ENCODE data around the gene POLD1. TPM values are rescaled to one million over a fixed set of nuclear protein-coding genes. Genes with fewer than 3 reads are reported as not detected.

POLD1 gene
- polyA plus RNA-seq, 1 of the 3 experiments (the other 2 are of a cell fraction) = 33.6 TPM

DNA sequence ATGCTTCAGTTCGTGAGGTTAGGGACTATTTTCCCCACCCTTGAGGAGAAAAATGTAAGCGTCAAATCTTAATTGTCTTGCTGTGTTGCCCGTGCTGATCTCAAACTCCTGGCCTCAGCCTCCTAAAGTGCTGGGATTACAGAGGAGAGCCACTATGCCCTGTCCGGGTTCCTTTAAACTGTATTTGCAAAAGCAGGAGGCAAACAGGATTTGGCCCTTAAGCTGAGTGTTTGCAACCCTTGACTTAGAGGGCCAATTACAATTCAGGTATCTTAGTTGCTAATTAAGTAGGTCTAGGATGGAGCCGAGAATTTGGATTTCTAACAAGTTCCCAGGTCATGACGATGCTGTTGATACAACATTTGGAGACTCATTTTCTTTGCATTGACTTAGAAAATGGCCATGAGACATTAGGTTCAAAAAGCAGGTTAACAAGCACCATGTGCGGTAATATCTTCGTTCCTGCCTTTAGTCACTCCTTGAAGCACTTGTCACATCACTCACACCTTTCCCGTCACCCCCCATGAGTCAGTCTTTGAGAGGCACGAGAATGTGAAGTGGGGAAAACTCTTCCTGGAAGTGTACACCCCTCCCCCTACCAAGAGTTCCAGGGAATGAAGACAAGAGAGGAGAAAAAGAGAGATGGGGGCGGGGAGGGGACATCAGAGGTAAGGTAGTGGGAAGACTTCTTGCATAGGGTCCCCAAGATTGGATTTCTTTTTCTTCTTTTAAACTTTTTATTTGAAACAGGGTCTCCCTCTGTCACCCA, 21.3 kb upstream of the POLD1 start:
- H3K9me2 ChIP-seq = no peaks in the 10 kb centered on the region
- H3K4me2 ChIP-seq = no peak overlapping the region
- no peaks in the 10 kb centered on the region for H3F3A ChIP-seq (replicated peaks; ENCODE audit: insufficient read depth)
- H3K27ac ChIP-seq (ENCODE audit: low read depth in 2 of 2, low read length in 1 of 2) = no peak overlapping the region
- 50% methylated on average over 11 of the region's 11 CpGs for WGBS (ENCODE audit: low lambda C conversion rate)
- H3K4me3 ChIP-seq (ENCODE audit: low read depth in 2 of 2, low read length in 1 of 2) = no peak overlapping the region
- H3K36me3 ChIP-seq (replicated peaks in 1 of 2; ENCODE audit: control insufficient read depth in 1 of 2, insufficient read depth in 2 of 2, low read length in 1 of 2) = no peaks in the 10 kb centered on the region
- no peaks in the 10 kb centered on the region for H3K27me3 ChIP-seq (ENCODE audit: insufficient read depth)
- no peaks in the 10 kb centered on the region for H3K79me2 ChIP-seq (ENCODE audit: insufficient read depth)
- TF ChIP-seq YY1 (IDR thresholded peaks at IDR 0.05; ENCODE audit: low read depth) (no peak), USF1 (IDR thresholded peaks at IDR 0.05; ENCODE audit: borderline replicate concordance, low read depth) (no peak)
- H3K4me1 ChIP-seq (ENCODE audit: control insufficient read depth in 1 of 2, insufficient read depth in 2 of 2, low read depth in 1 of 2, low read length in 1 of 2) = peaks cover 0 to 4% of the 10 kb centered on the region in 2 experiments; a peak in 1 of 4 replicates
- no peak for DNase-seq
- H3K9ac ChIP-seq = no peak overlapping the region
- H2AFZ ChIP-seq (ENCODE audit: low read depth) = no peak overlapping the region
- POLR2A ChIA-PET = no interaction called here
- no peaks in the 10 kb centered on the region for H4K20me1 ChIP-seq (ENCODE audit: insufficient read depth)
- CTCF ChIA-PET = interaction anchor here (1.9 to 2.4 kb wide), 2 partner anchors 98 kb away, joined by 5 to 8 read pairs; no protein-coding TSS in a partner anchor
- H3K9me3 ChIP-seq = no peaks in the 10 kb centered on the region

DNA sequence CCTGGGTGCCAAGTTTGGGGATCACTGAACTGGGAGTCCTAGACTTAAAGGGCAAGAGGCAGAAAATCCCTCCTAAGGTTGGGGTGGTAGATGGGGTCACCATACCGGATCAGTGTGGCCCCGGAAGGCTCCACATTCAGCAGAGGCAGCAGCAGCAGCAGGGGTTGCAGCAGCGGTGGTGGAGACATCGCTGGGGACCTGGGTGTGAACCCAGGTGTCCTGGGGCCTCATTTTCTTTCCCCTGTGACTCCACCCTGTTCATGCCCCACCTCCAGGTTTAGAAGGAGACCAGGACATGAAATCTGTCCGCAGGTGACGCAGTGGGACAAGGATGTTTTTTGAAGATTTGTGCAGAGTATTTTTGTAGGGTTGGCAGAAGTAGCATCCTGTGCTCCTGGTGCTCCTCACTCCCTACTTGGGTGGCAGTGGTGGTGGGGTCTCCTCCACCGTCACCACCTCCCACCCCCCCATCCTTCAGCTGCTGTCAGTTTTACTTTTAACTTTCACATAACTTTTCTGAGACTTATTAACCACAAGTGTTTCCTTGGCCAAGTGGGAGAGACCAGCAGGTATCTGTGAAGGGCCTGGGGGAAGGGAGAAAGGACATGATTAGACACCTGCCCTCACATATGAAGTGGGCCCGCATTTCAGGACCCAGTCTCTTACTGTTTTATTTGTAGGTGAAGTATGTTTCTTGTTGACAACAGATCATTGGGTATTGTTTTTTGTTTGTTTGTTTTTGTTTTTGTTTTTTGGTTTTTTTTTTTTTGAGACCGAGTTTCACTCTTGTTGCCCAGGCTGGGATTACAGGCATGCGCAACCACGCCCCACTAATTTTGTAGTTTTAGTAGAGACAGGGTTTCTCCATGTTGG, 18.5 kb upstream of the POLD1 start, which contains the start of gene NAPSA:
Gene NAPSA, minus strand, starts transcription at position 206 of the 873 bp plus-strand sequence. Its CDS starts 18 bp downstream, at position 188.
- Histone ChIP-seq H3K27me3 (ENCODE audit: insufficient read depth) (no peaks in the 10 kb centered on the region), H3K9me3 (no peaks in the 10 kb centered on the region), H3F3A (replicated peaks; ENCODE audit: insufficient read depth) (no peaks in the 10 kb centered on the region), H3K4me2 (no peak within 1 kb of the TSS), H4K20me1 (ENCODE audit: insufficient read depth) (no peaks in the 10 kb centered on the region), H2AFZ (ENCODE audit: low read depth) (no peak within 1 kb of the TSS), H3K4me3 (ENCODE audit: low read depth in 2 of 2, low read length in 1 of 2) (no peak within 1 kb of the TSS), H3K4me1 (ENCODE audit: control insufficient read depth in 1 of 2, insufficient read depth in 2 of 2, low read depth in 1 of 2, low read length in 1 of 2) (peaks cover 0 to 2% of the 10 kb centered on the region in 2 experiments; a peak in 1 of 4 replicates), H3K9me2 (no peaks in the 10 kb centered on the region), H3K27ac (ENCODE audit: low read depth in 2 of 2, low read length in 1 of 2) (no peak within 1 kb of the TSS), H3K36me3 (replicated peaks in 1 of 2; ENCODE audit: control insufficient read depth in 1 of 2, insufficient read depth in 2 of 2, low read length in 1 of 2) (no peaks in the 10 kb centered on the region), H3K79me2 (ENCODE audit: insufficient read depth) (no peaks in the 10 kb centered on the region), H3K9ac (no peak within 1 kb of the TSS)
- CTCF ChIA-PET = interaction anchor here (0.8 to 4.1 kb wide), 5 partner anchors 8 to 242 kb away, joined by 3 to 80 read pairs (median 4); no protein-coding TSS in a partner anchor
- WGBS (ENCODE audit: low lambda C conversion rate) = 63% methylated on average over 9 of the region's 11 CpGs
- TF ChIP-seq RAD21 (IDR thresholded peaks at IDR 0.05; ENCODE audit: low read length) (no peak), USF1 (IDR thresholded peaks at IDR 0.05; ENCODE audit: borderline replicate concordance, low read depth) (no peak), TEAD4 (IDR thresholded peaks at IDR 0.05; ENCODE audit: borderline replicate concordance, insufficient read depth) (no peak), CHD2 (IDR thresholded peaks at IDR 0.05; ENCODE audit: low read length, partially characterized antibody) (no peak), SMC3 (IDR thresholded peaks at IDR 0.05; ENCODE audit: low read depth, low read length) (no peak), SIN3A (IDR thresholded peaks at IDR 0.05; ENCODE audit: borderline replicate concordance, low read depth, low read length) (no peak), RXRA (IDR thresholded peaks at IDR 0.05; ENCODE audit: borderline replicate concordance, low read depth) (no peak), MEF2A (IDR thresholded peaks at IDR 0.05; ENCODE audit: borderline replicate concordance, low read depth) (no peak), EP300 (IDR thresholded peaks at IDR 0.05; ENCODE audit: borderline replicate concordance in 1 of 2, low read depth in 1 of 2, low read length in 1 of 2) (no peak), GATA2 (CRISPR knock-in tag; IDR thresholded peaks at IDR 0.05) (no peak), MXI1 (IDR thresholded peaks at IDR 0.05; ENCODE audit: low read depth, low read length) (no peak), NRF1 (IDR thresholded peaks at IDR 0.05; ENCODE audit: low read depth, low read length) (no peak), NFIC (IDR thresholded peaks at IDR 0.05; ENCODE audit: borderline replicate concordance) (no peak), TCF12 (IDR thresholded peaks at IDR 0.05) (no peak), MAX (IDR thresholded peaks at IDR 0.05; ENCODE audit: low read depth) (no peak), FOSL2 (IDR thresholded peaks at IDR 0.05; ENCODE audit: borderline replicate concordance, low read depth) (no peak), GABPA (IDR thresholded peaks at IDR 0.05; ENCODE audit: low read depth) (no peak), JUND (IDR thresholded peaks at IDR 0.05) (no peak)
- TF ChIP-seq, protein P1, sequence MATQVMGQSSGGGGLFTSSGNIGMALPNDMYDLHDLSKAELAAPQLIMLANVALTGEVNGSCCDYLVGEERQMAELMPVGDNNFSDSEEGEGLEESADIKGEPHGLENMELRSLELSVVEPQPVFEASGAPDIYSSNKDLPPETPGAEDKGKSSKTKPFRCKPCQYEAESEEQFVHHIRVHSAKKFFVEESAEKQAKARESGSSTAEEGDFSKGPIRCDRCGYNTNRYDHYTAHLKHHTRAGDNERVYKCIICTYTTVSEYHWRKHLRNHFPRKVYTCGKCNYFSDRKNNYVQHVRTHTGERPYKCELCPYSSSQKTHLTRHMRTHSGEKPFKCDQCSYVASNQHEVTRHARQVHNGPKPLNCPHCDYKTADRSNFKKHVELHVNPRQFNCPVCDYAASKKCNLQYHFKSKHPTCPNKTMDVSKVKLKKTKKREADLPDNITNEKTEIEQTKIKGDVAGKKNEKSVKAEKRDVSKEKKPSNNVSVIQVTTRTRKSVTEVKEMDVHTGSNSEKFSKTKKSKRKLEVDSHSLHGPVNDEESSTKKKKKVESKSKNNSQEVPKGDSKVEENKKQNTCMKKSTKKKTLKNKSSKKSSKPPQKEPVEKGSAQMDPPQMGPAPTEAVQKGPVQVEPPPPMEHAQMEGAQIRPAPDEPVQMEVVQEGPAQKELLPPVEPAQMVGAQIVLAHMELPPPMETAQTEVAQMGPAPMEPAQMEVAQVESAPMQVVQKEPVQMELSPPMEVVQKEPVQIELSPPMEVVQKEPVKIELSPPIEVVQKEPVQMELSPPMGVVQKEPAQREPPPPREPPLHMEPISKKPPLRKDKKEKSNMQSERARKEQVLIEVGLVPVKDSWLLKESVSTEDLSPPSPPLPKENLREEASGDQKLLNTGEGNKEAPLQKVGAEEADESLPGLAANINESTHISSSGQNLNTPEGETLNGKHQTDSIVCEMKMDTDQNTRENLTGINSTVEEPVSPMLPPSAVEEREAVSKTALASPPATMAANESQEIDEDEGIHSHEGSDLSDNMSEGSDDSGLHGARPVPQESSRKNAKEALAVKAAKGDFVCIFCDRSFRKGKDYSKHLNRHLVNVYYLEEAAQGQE (IDR thresholded peaks at IDR 0.05; ENCODE audit: low read depth, low read length) = no peak
- POLR2A ChIA-PET = no interaction called here
- no peak for DNase-seq

Measured in SK-N-SH (cell line).